Epithelial cell of proximal tubule (primary cell): ENCODE results near the gene HIF1AN. TPM values are rescaled to one million over a fixed set of nuclear protein-coding genes. Genes with fewer than 3 reads are reported as not detected.

Source experiments
- DNase-seq: peaks from one replicate; pipeline ENCODE4 v3.0.0-alpha.2; 2011; ENCODE audit warnings: low read depth
- H3K4me3 ChIP-seq: 2 replicates; pipeline ENCODE4 v1.5.1; 2011; ENCODE audit warnings: low read depth, mild to moderate bottlenecking, low read length
- CTCF ChIP-seq: conservative IDR thresholded peaks from 2 replicates; pipeline ENCODE4 v1.5.1; 2012; ENCODE audit warnings: low read depth, mild to moderate bottlenecking, low read length
- total RNA-seq: library from RNA; depleted of rRNA; stranded (reverse); fragments of >200 nt; gene quantifications from 2 replicates; pipeline ENCODE4 v1.2.3, GENCODE V29; 2015

Gene HIF1AN
- total RNA-seq, 1 donor from 2014 or later, result 7.0 TPM

- no peak for TF ChIP-seq CTCF
- no peak for DNase-seq
- no peak overlapping the region for H3K4me3 ChIP-seq
Observed at GRCh38 chr10:100502926-100503494, 32.7 kb upstream of the HIF1AN start.

- no peak overlapping the region for H3K4me3 ChIP-seq
- TF ChIP-seq CTCF, result no peak
- DNase-seq, result no peak
Observed at GRCh38 chr10:100504096-100504495, 31.6 kb upstream of the HIF1AN start.

- DNase-seq, result no peak
- H3K4me3 ChIP-seq, result no peak overlapping the region
- no peak for TF ChIP-seq CTCF
Observed at GRCh38 chr10:100505164-100505563, 30.6 kb upstream of the HIF1AN start.

- no peak overlapping the region for H3K4me3 ChIP-seq
- no peak for DNase-seq
- no peak for TF ChIP-seq CTCF
Observed at GRCh38 chr10:100506596-100507356, 29.0 kb upstream of the HIF1AN start.

- no peak overlapping the region for H3K4me3 ChIP-seq
- no peak for TF ChIP-seq CTCF
- DNase-seq, result no peak
Observed at GRCh38 chr10:100507357-100507732, 28.4 kb upstream of the HIF1AN start.

GRCh38 chr10:100508266-100508665 lies 27.5 kb upstream of the HIF1AN start:
- no peak for TF ChIP-seq CTCF
- H3K4me3 ChIP-seq, result no peak overlapping the region
- DNase-seq, result no peak

GRCh38 chr10:100508691-100509150 lies 27.0 kb upstream of the HIF1AN start:
- DNase-seq, result no peak
- TF ChIP-seq CTCF, result peak; percentile 85
- no peak overlapping the region for H3K4me3 ChIP-seq
